Spinal cord (tissue), 10 donors: ENCODE data around the gene ADAT3. TPM values are rescaled to one million over a fixed set of nuclear protein-coding genes. Genes with fewer than 3 reads are reported as not detected.
"Not testable (repeated sequence)": the region's sequence is repeated elsewhere in the genome, so short reads cannot be mapped to it uniquely, and the experiment has no call there.

Experiments
- DNase-seq, 6 donors: peaks; one replicate each; pipeline versions ENCODE4 v3.0.0 to v3.0.0-alpha.2; 2013 to 2015; ENCODE audit warnings: low spot score in 6 of 6, low read depth in 4 of 6
- H3K27ac ChIP-seq: one replicate; pipeline ENCODE4 v1.5.1; 2013; ENCODE audit warnings: low read depth, low read length, control low read depth
- H3K27me3 ChIP-seq: one replicate; pipeline ENCODE4 v1.6.1; 2013; ENCODE audit warnings: low read length; ENCODE audit not compliant: control insufficient read depth, insufficient read depth
- H3K36me3 ChIP-seq: one replicate; pipeline ENCODE4 v1.6.1; 2013; ENCODE audit warnings: low read length; ENCODE audit not compliant: control insufficient read depth, insufficient read depth
- H3K4me1 ChIP-seq: one replicate; pipeline ENCODE4 v1.6.1; 2013; ENCODE audit warnings: low read length; ENCODE audit not compliant: control insufficient read depth, insufficient read depth
- H3K4me3 ChIP-seq: one replicate; pipeline ENCODE4 v1.5.1; 2013; ENCODE audit warnings: low read depth, low read length, control low read depth
- H3K9me3 ChIP-seq: one replicate; pipeline ENCODE4 v1.6.1; 2013; ENCODE audit warnings: low read length; ENCODE audit not compliant: control insufficient read depth, insufficient read depth
- WGBS: methylation state at CpG from one replicate; pipeline ENCODE4 v1.1.5; 2013; ENCODE audit warnings: missing lambda C conversion rate; ENCODE audit not compliant: insufficient coverage; 5-methylcytosine and 5-hydroxymethylcytosine counted together
- polyA plus RNA-seq, 2 donors: library from polyadenylated mRNA; unstranded; fragments of 120-200 nt; gene quantifications; one replicate each; pipeline ENCODE4 v1.2.1, GENCODE V29; 2013; ENCODE audit not compliant: insufficient read length in 2 of 2
- total RNA-seq, 2 donors: library from RNA; depleted of rRNA in 1 of 2; stranded (reverse); fragments of 120-200 nt in 1 of 2; fragments of >200 nt in 1 of 2; gene quantifications; one replicate each; pipeline versions ENCODE4 v1.2.3 to v1.2.4, GENCODE V29; 2013 to 2014
- donor health status: healthy.

ADAT3 gene
- total and polyA plus RNA-seq, 4 donors = 1.5 to 7.9 (median 4.4) TPM

DNA sequence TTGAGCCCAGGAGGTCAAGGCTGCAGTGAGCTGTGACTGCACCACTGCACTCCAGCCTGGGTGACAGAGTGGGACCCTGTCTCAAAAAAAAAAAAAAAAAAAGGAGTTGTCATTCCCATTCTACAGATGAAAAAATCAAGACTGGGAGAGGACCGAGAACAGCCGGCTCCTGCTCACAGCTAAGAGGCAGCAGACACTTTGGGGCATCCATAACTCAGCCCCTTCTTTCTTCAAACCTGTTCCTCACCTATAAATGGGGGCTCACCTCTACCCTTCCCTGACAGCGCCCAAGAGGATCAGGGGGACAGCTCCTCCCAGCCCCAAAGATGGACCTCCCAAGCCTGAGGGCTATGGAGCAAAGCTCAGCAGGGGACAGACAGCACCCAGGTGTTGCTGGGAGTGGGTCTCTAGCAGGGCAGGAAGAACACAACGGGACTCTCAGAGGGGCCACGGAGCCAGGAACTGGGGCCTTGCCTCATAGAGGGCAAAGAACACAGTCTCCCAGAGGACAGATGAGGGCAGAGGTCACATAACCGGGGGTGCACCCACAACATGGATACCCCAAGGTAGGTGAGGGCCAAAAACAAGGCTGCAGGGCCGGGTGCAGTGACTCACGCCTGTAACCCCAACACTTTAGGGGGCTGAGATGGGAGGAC is 38.4 kb upstream of the ADAT3 start:
- peaks cover 18% of the 10 kb centered on the region for H3K36me3 ChIP-seq
- H3K27ac ChIP-seq = no peak overlapping the region
- H3K4me1 ChIP-seq = peaks cover 20% of the 10 kb centered on the region
- no peak for DNase-seq
- no peaks in the 10 kb centered on the region for H3K27me3 ChIP-seq
- H3K9me3 ChIP-seq = no peaks in the 10 kb centered on the region
- 76% methylated on average over 3 of the region's 8 CpGs for WGBS
- H3K4me3 ChIP-seq = no peak overlapping the region

DNA sequence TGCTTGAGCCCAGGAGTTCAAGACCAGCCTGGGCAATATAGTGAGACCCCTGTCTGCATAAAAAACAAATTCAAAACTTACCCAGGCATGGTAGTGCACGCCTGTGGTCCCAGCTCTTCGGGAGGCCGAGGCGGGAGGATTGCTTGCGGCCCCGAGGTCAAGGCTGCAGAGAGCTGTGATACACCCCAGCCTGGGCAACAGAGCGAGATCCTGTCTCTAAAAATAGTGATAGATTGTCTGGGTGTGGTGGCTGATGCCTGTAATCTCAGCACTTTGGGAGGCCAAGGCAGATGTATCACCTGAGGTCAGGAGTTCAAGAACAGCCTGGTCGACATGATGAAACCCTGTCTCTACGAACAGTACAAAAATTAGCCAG is 37.9 kb upstream of the ADAT3 start:
- WGBS = 92% methylated on average over 9 of the region's 9 CpGs
- no peak for DNase-seq
- Histone ChIP-seq H3K27me3 (no peaks in the 10 kb centered on the region), H3K9me3 (no peaks in the 10 kb centered on the region), H3K4me1 (peaks cover 16% of the 10 kb centered on the region), H3K4me3 (no peak overlapping the region), H3K36me3 (peaks cover 22% of the 10 kb centered on the region), H3K27ac (no peak overlapping the region)

DNA sequence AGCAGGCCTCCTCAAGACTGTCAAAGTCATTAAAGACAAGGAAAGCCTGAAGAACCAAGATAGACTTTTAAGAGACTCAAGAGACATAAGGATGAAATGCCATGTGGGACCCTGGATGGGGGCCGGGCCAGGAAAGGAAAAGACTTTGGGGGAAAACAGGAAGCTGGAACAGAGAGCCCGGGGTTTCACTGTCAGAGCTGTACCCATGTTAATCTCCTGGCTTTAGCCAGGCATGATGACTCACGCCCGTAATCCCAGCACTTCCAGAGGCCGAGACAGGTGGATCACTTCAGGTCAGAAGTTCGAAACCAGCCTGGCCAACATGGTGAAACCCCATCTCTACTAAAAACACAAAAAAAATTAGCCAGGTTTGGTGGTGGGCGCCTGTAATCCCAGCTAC is 36.2 kb upstream of the ADAT3 start:
- Histone ChIP-seq H3K27ac (no peak overlapping the region), H3K4me3 (no peak overlapping the region), H3K9me3 (no peaks in the 10 kb centered on the region), H3K4me1 (peaks cover 30% of the 10 kb centered on the region), H3K27me3 (no peaks in the 10 kb centered on the region), H3K36me3 (peaks cover 38% of the 10 kb centered on the region)
- 94% methylated on average over 7 of the region's 7 CpGs for WGBS
- no peak for DNase-seq

DNA sequence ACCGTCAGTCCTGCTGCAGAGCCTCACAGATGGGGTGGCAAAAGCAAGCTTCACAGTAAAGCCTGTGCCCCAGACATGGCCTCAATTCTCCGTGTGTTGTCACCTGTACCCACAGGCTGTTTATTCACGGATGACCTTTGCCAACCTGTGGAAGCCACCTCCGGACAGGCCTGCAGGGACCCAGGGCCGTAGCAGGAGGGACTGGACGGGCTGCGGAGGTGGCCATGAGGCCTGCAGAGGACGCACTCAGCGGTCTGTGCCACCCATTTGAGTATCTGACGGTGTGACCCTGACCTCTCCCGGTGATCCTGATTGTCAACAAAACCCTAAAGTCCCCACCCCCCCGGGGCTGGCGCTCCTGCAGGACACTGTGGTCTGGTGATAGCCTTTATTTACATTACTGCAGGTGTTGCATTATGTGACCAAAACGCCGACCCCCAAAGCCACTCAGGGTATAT is 34.0 kb upstream of the ADAT3 start:
- 95% methylated on average over 8 of the region's 15 CpGs for WGBS
- Histone ChIP-seq H3K27me3 (no peaks in the 10 kb centered on the region), H3K27ac (no peak overlapping the region), H3K36me3 (peaks cover 38% of the 10 kb centered on the region), H3K4me1 (peaks cover 28% of the 10 kb centered on the region), H3K4me3 (no peak overlapping the region), H3K9me3 (no peaks in the 10 kb centered on the region)
- no peak for DNase-seq

DNA sequence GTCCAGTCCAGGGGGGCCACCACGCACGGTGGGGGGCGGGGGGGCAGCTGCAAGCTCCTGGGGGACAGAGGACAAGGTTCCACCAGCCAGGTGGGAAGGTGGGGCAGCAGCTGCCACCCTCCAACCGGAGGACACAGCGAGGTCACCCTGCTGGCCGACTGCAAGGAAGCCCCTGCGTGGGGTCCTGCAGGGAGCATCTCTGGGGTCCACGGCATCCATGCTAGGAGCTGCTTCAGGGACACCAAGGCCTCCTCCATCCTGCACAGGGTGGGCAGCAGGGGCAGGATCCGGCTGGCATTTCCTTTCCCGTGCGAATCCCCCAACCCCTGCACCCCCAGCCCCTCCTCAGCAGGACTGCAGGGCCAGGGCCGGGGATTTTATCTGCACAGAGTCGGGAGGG is 33.6 kb upstream of the ADAT3 start:
- Histone ChIP-seq H3K36me3 (peaks cover 42% of the 10 kb centered on the region), H3K27ac (no peak overlapping the region), H3K4me1 (peaks cover 33% of the 10 kb centered on the region), H3K4me3 (no peak overlapping the region), H3K27me3 (no peaks in the 10 kb centered on the region), H3K9me3 (no peaks in the 10 kb centered on the region)
- 89% methylated on average over 9 of the region's 13 CpGs for WGBS
- DNase-seq = no peak

DNA sequence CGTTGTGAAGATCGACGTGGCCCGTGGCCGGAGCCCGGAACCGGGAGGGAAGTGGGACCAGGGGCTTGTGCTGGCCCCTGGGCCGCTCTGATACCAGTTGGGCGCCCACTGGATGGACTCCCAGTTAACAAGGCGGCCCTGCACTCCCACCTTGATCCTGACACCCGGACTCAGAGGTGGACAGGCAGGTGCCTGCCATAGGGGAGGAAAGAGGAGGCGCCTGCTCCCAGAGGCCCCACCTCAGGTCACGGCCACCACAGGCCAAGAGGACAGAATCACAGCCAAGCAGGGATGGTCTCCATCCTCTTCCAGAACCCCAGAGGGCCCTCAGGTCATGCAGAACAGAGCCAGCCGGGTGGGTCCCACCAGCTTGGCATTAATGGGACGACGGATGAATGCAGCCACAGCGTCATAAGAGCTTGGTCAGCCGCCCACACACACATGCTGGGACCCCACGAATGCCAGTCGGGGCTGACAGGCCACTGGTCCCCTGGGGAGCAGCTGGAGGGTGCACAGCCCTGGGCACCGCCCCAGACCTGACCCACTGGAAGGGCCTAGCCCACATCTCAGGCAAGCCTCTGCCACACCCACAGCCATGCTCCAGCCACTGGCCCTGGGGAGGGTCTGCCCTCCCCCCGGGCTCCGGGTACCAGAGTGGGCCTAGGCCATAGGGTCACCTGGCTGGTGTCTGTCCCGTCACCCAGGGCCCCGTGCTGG is 32.2 kb upstream of the ADAT3 start:
- WGBS = 88% methylated on average over 22 of the region's 25 CpGs
- Histone ChIP-seq H3K27ac (peak overlapping the region; percentile 33), H3K4me1 (peaks cover 35% of the 10 kb centered on the region)

DNA sequence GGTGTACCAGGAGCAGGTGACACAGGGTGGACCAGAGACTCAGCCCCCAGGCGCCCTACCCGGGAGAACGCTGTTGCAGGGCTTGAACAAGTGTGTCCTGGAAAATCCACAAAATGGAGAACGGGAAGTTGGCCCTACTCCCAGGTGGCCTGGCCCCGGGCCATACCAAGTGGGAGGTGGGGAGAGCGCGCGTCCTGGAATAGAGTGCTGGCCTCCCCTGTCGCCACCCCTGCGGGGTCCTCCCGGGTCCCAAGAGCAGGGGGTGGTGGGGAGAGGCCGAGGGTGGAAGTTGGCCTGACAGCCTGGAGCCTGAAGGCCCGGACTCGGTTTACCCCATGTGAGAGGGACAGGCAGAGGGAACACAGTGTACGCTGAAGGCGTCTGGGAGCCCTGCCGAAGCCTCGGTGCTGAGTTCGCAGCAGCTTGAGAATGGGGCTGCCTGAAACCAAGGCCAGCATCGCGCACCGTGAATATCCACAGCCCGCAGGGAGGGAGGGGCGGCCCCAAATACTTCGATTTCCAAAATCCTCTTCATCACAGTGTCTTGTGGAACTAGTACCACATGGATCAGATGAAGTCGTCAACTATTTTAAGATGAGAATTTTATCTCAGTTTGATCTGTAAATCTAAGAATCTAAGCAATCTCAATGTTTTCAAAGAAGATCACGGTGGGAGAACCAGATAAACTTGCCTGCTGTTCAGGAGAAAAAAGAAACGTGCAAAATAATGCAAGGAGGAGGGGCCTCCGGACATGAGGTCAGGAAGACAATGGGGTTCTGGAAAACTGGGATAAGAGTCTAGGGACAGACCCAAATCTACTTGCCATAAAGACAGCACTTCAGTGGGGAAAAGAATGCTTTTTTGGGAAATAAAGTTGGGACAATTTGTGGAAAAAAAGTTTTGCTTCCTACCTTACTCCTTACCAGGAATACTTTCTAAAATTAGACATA is 31.4 kb upstream of the ADAT3 start:
- H3K27ac ChIP-seq = peak overlapping the region; percentile 33
- peaks cover 35% of the 10 kb centered on the region for H3K4me1 ChIP-seq
- WGBS = 72% methylated on average over 24 of the region's 29 CpGs
- H3K4me3 ChIP-seq = no peak overlapping the region
- DNase-seq = no peak
- H3K27me3 ChIP-seq = no peaks in the 10 kb centered on the region
- peaks cover 48% of the 10 kb centered on the region for H3K36me3 ChIP-seq
- no peaks in the 10 kb centered on the region for H3K9me3 ChIP-seq

More for the DNA sequence above, 32.2 kb upstream of the ADAT3 start:
- no peak for DNase-seq
- no peaks in the 10 kb centered on the region for H3K9me3 ChIP-seq
- H3K36me3 ChIP-seq = peaks cover 45% of the 10 kb centered on the region
- H3K27me3 ChIP-seq = no peaks in the 10 kb centered on the region
- H3K4me3 ChIP-seq = no peak overlapping the region

DNA sequence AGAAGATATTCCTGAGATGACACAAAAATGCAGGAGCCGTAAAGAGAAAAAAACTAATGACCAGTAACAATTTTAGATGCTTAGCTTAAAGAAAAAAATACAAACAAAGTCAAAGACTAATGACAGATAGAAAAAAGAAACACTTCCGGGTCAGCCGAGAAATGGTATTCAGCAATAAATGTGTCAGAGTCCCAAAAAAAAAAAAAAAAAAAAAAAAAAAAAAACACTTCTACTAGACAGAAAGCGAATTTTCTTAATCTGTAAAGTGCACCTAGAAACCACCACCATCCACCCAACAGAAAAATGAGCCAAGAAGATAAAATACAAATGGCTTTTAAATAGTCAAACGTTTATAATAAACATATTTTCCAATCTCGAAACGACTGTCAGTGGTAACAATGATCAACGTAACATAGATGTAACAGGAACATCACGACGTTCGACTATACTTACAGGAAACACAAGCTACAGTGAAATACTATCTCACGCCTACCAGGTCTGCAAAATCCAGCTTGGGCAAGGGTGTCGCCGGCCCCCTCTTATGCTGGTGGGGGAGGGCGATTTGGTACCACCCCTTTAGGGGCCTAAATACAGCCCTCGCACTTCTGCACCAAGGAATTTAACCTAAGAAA is 30.5 kb upstream of the ADAT3 start:
- Histone ChIP-seq H3K4me1 (peaks cover 35% of the 10 kb centered on the region), H3K36me3 (peaks cover 53% of the 10 kb centered on the region), H3K4me3 (peak overlapping the region; percentile 75), H3K9me3 (no peaks in the 10 kb centered on the region), H3K27ac (no peak overlapping the region), H3K27me3 (no peaks in the 10 kb centered on the region)
- DNase-seq = no peak
- WGBS = 49% methylated on average over 6 of the region's 16 CpGs

DNA sequence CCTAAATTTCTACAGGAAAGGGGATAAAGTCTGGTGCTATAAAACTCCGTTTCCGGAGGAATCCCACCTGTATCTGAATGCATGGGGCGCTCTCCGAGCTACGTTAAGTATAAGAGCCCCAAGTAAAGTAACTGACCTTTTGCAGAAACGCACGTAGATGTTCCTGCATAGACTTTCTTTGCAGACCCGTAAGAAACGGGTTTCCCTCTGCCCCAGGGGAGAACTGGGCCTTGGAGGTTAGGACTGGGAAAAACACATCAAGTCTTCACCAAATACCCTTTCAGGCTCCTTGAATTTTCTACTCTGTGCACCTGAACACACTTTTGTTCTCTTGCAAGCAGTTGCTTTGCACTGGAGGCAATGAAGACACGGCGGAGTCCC is 29.9 kb upstream of the ADAT3 start:
- under 1% methylated on average over 10 of the region's 11 CpGs for WGBS
- Histone ChIP-seq H3K27ac (peak overlapping the region; percentile 71), H3K4me3 (peak overlapping the region; percentile 75), H3K4me1 (peaks cover 39% of the 10 kb centered on the region), H3K36me3 (peaks cover 56% of the 10 kb centered on the region)
- H3K27me3 ChIP-seq, H3K9me3 ChIP-seq, DNase-seq: not testable (repeated sequence)
